IMR-90 (cell line): ENCODE measurements around the gene TMEM60. TPM values are rescaled to one million over a fixed set of nuclear protein-coding genes. Genes with fewer than 3 reads are reported as not detected.

Experiments
- ATAC-seq: fragments of 200-7000 bp; cut with Tn5 transposase; 2 replicates; pipeline ENCODE4 v1.9.1; 2020; ENCODE audit warnings: low read depth, mild to moderate bottlenecking, moderate library complexity
- BruUV-seq: library from RNA; stranded (reverse); fragments of 400-500 nt; replicated peaks from 2 replicates; lab custom pipeline; 2021; lab: Mats Ljungman, UMichigan
- CTCF ChIA-PET: fragments of 300-600 bp; formaldehyde crosslinking; extraction: SDS; loops from one replicate; lab custom pipeline; 2021; ENCODE audit warnings: antibody characterized with exemption; lab: Yijun Ruan, JAX
- POLR2A ChIA-PET: fragments of 300-600 bp; sonication (Branson Sonifier 250); formaldehyde crosslinking; loops from one replicate; lab custom pipeline; 2022; ENCODE audit warnings: antibody characterized with exemption; ENCODE audit not compliant: unreplicated experiment; lab: Charles Lee
- DNase-seq: peaks from one replicate; pipeline ENCODE4 v3.0.0; 2013
- H2AFZ ChIP-seq: replicated peaks from 2 replicates; pipeline ENCODE3; 2013; ENCODE audit warnings: low read length, mild to moderate bottlenecking; ENCODE audit not compliant: poor library complexity
- H2AK5ac ChIP-seq: 2 replicates; pipeline ENCODE4 v1.6.1; 2013; ENCODE audit warnings: low read depth, low read length, inconsistent platforms
- H2AK9ac ChIP-seq: replicated peaks from 2 replicates; pipeline ENCODE3; 2013; ENCODE audit warnings: mild to moderate bottlenecking, low read depth, low read length, moderate library complexity; ENCODE audit not compliant: poor library complexity
- H2BK120ac ChIP-seq: 2 replicates; pipeline ENCODE4 v1.6.1; 2013; ENCODE audit warnings: low read depth, low read length, inconsistent platforms
- H2BK15ac ChIP-seq: 3 replicates; pipeline ENCODE4 v1.6.1; 2013; ENCODE audit warnings: low read depth, low read length, inconsistent platforms
- H2BK20ac ChIP-seq: 2 replicates; pipeline ENCODE4 v1.6.1; 2013; ENCODE audit warnings: low read depth, mild to moderate bottlenecking, inconsistent platforms, low read length, moderate library complexity
- H2BK5ac ChIP-seq: 2 replicates; pipeline ENCODE4 v1.6.1; 2013; ENCODE audit warnings: mild to moderate bottlenecking, low read depth, low read length, inconsistent platforms; ENCODE audit not compliant: poor library complexity, severe bottlenecking
- H3K14ac ChIP-seq: replicated peaks from 2 replicates; pipeline ENCODE4 v1.6.1; 2013; ENCODE audit warnings: low read depth, low read length, inconsistent platforms
- H3K18ac ChIP-seq: 2 replicates; pipeline ENCODE4 v1.6.1; 2013; ENCODE audit warnings: low read depth, low read length, control low read depth
- H3K23ac ChIP-seq: 2 replicates; pipeline ENCODE4 v1.6.1; 2013; ENCODE audit warnings: low read depth, low read length, inconsistent platforms
- H3K27ac ChIP-seq: 2 replicates; pipeline ENCODE4 v1.5.1; 2013; ENCODE audit warnings: mild to moderate bottlenecking, control low read depth, low read length; ENCODE audit not compliant: insufficient read depth
- H3K27me3 ChIP-seq: 2 replicates; pipeline ENCODE4 v1.6.1; 2013; ENCODE audit warnings: low read length; ENCODE audit not compliant: control insufficient read depth, insufficient read depth
- H3K36me3 ChIP-seq: 2 replicates; pipeline ENCODE4 v1.6.1; 2013; ENCODE audit warnings: low read length, mixed read lengths; ENCODE audit not compliant: control insufficient read depth, insufficient read depth
- H3K4ac ChIP-seq: 2 replicates; pipeline ENCODE4 v1.6.1; 2013; ENCODE audit warnings: low read depth, low read length, inconsistent platforms
- H3K4me1 ChIP-seq: 2 replicates; pipeline ENCODE4 v1.6.1; 2013; ENCODE audit warnings: low read length, mixed read lengths; ENCODE audit not compliant: control insufficient read depth, insufficient read depth
- H3K4me2 ChIP-seq: 2 replicates; pipeline ENCODE4 v1.6.1; 2013; ENCODE audit warnings: low read depth, mild to moderate bottlenecking, control low read depth, low read length, moderate library complexity
- H3K4me3 ChIP-seq: 2 replicates; pipeline ENCODE4 v1.5.1; 2013; ENCODE audit warnings: low read depth, mild to moderate bottlenecking, control low read depth, low read length, moderate library complexity; ENCODE audit not compliant: insufficient read depth
- H3K56ac ChIP-seq: 2 replicates; pipeline ENCODE4 v1.6.1; 2013; ENCODE audit warnings: low read length, inconsistent platforms; ENCODE audit not compliant: insufficient read depth; ENCODE audit errors: extremely low read depth
- H3K79me1 ChIP-seq, 2 experiments: 2 replicates each; pipeline ENCODE4 v1.6.1; 2013; ENCODE audit warnings: low read length in 2 of 2, inconsistent platforms in 1 of 2, low read depth in 1 of 2
- H3K9ac ChIP-seq: 2 replicates; pipeline ENCODE4 v1.6.1; 2013; ENCODE audit warnings: low read depth, low read length, control low read depth
- H3K9me1 ChIP-seq: 2 replicates; pipeline ENCODE4 v1.6.1; 2013; ENCODE audit warnings: low read length, inconsistent platforms; ENCODE audit not compliant: insufficient read depth
- H3K9me3 ChIP-seq: 2 replicates; pipeline ENCODE4 v1.6.1; 2013; ENCODE audit warnings: low read length; ENCODE audit not compliant: control insufficient read depth, insufficient read depth
- H4K20me1 ChIP-seq: 2 replicates; pipeline ENCODE4 v1.6.1; 2013; ENCODE audit warnings: low read length, inconsistent platforms; ENCODE audit not compliant: insufficient read depth
- H4K5ac ChIP-seq: 2 replicates; pipeline ENCODE4 v1.6.1; 2013; ENCODE audit warnings: mild to moderate bottlenecking, low read depth, low read length, control low read depth
- H4K8ac ChIP-seq, 2 experiments: 2 replicates each; pipeline ENCODE4 v1.6.1; 2013; ENCODE audit warnings: low read depth in 2 of 2, low read length in 2 of 2, control low read depth in 1 of 2, inconsistent platforms in 1 of 2
- H4K91ac ChIP-seq: 2 replicates; pipeline ENCODE4 v1.6.1; 2013; ENCODE audit warnings: low read depth, low read length, inconsistent platforms; ENCODE audit not compliant: insufficient read depth
- BHLHE40 ChIP-seq: fragments of 150-350 bp; IDR thresholded peaks from 2 replicates; pipeline ENCODE4 v1.6.1; 2016; ENCODE audit warnings: mild to moderate bottlenecking, low read depth, low read length
- CEBPB ChIP-seq: IDR thresholded peaks from 2 replicates; pipeline ENCODE4 v1.6.1; 2012; ENCODE audit warnings: low read depth, low read length, improper control_type of control experiment
- CHD1 ChIP-seq: IDR thresholded peaks from 2 replicates; pipeline ENCODE4 v1.6.1; 2012; ENCODE audit warnings: low read depth, low read length, improper control_type of control experiment
- CTCF ChIP-seq: conservative IDR thresholded peaks from 2 replicates; pipeline ENCODE4 v1.5.1; 2012; ENCODE audit warnings: mild to moderate bottlenecking, low read depth, low read length, improper control_type of control experiment
- ELK1 ChIP-seq: fragments of 150-350 bp; IDR thresholded peaks from 2 replicates; pipeline ENCODE4 v1.6.1; 2016; ENCODE audit warnings: low read depth, mild to moderate bottlenecking, low read length, moderate library complexity, borderline replicate concordance
- FOS ChIP-seq: fragments of 150-350 bp; IDR thresholded peaks from 2 replicates; pipeline ENCODE4 v1.6.1; 2016; ENCODE audit warnings: low read depth, low read length
- MAFK ChIP-seq: IDR thresholded peaks from 2 replicates; pipeline ENCODE4 v1.6.1; 2012; ENCODE audit warnings: low read depth, low read length, improper control_type of control experiment
- MAZ ChIP-seq: IDR thresholded peaks from 2 replicates; pipeline ENCODE4 v1.6.1; 2012; ENCODE audit warnings: low read depth, mild to moderate bottlenecking, low read length, improper control_type of control experiment, moderate library complexity, borderline replicate concordance
- MXI1 ChIP-seq: IDR thresholded peaks from 2 replicates; pipeline ENCODE4 v1.6.1; 2012; ENCODE audit warnings: low read depth, mild to moderate bottlenecking, low read length, moderate library complexity, borderline replicate concordance
- NFE2L2 ChIP-seq: fragments of 150-350 bp; IDR thresholded peaks from 2 replicates; pipeline ENCODE4 v1.6.1; 2016; ENCODE audit warnings: low read depth, mild to moderate bottlenecking, low read length
- POLR2A ChIP-seq: IDR thresholded peaks from 2 replicates; pipeline ENCODE4 v1.6.1; 2012; ENCODE audit warnings: mild to moderate bottlenecking, low read depth, low read length
- RAD21 ChIP-seq: IDR thresholded peaks from 2 replicates; pipeline ENCODE4 v1.6.1; 2012; ENCODE audit warnings: low read length, improper control_type of control experiment
- RCOR1 ChIP-seq: IDR thresholded peaks from 2 replicates; pipeline ENCODE4 v1.6.1; 2012; ENCODE audit warnings: mild to moderate bottlenecking, low read length, improper control_type of control experiment; ENCODE audit not compliant: insufficient replicate concordance
- RFX5 ChIP-seq: IDR thresholded peaks from 2 replicates; pipeline ENCODE4 v1.8.0; 2012; ENCODE audit warnings: low read depth, mild to moderate bottlenecking, low read length, moderate library complexity
- SMC3 ChIP-seq: fragments of 150-350 bp; IDR thresholded peaks from 2 replicates; pipeline ENCODE4 v1.6.1; 2016; ENCODE audit warnings: low read depth, mild to moderate bottlenecking, antibody characterized with exemption, low read length, moderate library complexity
- USF2 ChIP-seq: fragments of 150-350 bp; IDR thresholded peaks from 2 replicates; pipeline ENCODE4 v1.6.1; 2017; ENCODE audit warnings: mild to moderate bottlenecking, antibody characterized with exemption, low read length, low read depth
- whole genome bisulfite sequencing, 2 experiments: methylation state at CpG; one replicate each; pipeline versions ENCODE4 v1.1.5 to v1.1.7; 2013; ENCODE audit warnings: missing lambda C conversion rate in 2 of 2; ENCODE audit not compliant: insufficient read length in 1 of 2; ENCODE audit errors: extremely low coverage in 2 of 2; 5-methylcytosine and 5-hydroxymethylcytosine counted together
- dilution Hi-C: fragments of 300-500 bp; cut with HindIII; formaldehyde crosslinking; loops from one replicate; pipeline ENCODE4 v1.14.3; 2018; ENCODE audit warnings: low sequenced_read_pairs; ENCODE audit not compliant: unreplicated experiment
- in situ Hi-C: fragments of 300-500 bp; cut with MboI; formaldehyde crosslinking; loops from 3 replicates; pipeline ENCODE4 v1.14.3; 2019; ENCODE audit warnings: low sequenced_read_pairs, inconsistent platforms, mixed read lengths
- intact Hi-C: fragments of 100-400 bp; cut with micrococcal nuclease; formaldehyde crosslinking; loops from 2 replicates; pipeline ENCODE4 v1.10.0; 2022
- polyA plus RNA-seq, 3 experiments: library from polyadenylated mRNA; depleted of rRNA; stranded (reverse); fragments of >200 nt; gene quantifications; 2 replicates each; pipeline ENCODE4 v1.2.3, GENCODE V29; 2012; ENCODE audit warnings: low replicate concordance in 1 of 3
- total RNA-seq: library from RNA; depleted of rRNA; stranded (reverse); fragments of >200 nt; gene quantifications from 2 replicates; pipeline ENCODE4 v1.2.3, GENCODE V29; 2012

The TMEM60 gene
- total and polyA plus RNA-seq, 2 of the 4 experiments (the other 2 are of a cell fraction), result 9.9 to 17.2 TPM

- Histone ChIP-seq H2AK5ac (peak overlapping the region; percentile 25; the same call in 1 of the 2 replicates), H4K20me1 (peaks cover 7% of the 10 kb centered on the region; the same call in 1 of the 2 replicates), H3K79me1 (peaks cover 19 to 52% of the 10 kb centered on the region in 2 experiments), H2BK5ac (peak overlapping the region; percentile 32), H4K5ac (no peak overlapping the region), H3K4ac (no peak overlapping the region; the same call in 1 of the 2 replicates), H4K91ac (no peak overlapping the region), H2BK15ac (no peak overlapping the region), H3K9me3 (no peaks in the 10 kb centered on the region), H2BK120ac (no peak overlapping the region), H3K18ac (no peak overlapping the region), H3K9me1 (peaks cover 6% of the 10 kb centered on the region), H3K4me3 (no peak overlapping the region), H3K4me1 (peaks cover 2% of the 10 kb centered on the region), H3K27me3 (no peaks in the 10 kb centered on the region), H3K56ac (no peak overlapping the region), H2AFZ (no peak overlapping the region), H3K14ac (peak overlapping the region; percentile 49), H4K8ac (no peak overlapping the region; a peak in 1 of 4 replicates), H3K4me2 (no peak overlapping the region; the same call in 1 of the 2 replicates), H2BK20ac (peak overlapping the region; percentile 16; the same call in 1 of the 2 replicates), H3K36me3 (peaks cover 3% of the 10 kb centered on the region), H3K23ac (peak overlapping the region; percentile 26; the same call in 1 of the 2 replicates), H2AK9ac (no peak overlapping the region), H3K27ac (no peak overlapping the region), H3K9ac (no peak overlapping the region)
- WGBS, 2 experiments, result no CpG with 5 or more reads among the region's 3 CpGs
- dilution Hi-C loops, result no loop called here
- BruUV-seq, result no TSS peak
- intact Hi-C loops, result no loop called here
- TF ChIP-seq FOS (no peak), CTCF (no peak), SMC3 (no peak), CEBPB (no peak), RCOR1 (no peak), RFX5 (no peak), RAD21 (no peak), MAZ (no peak), USF2 (no peak), NFE2L2 (no peak), MAFK (no peak), CHD1 (no peak), MXI1 (no peak), ELK1 (no peak), POLR2A (no peak), BHLHE40 (no peak)
- ATAC-seq (no peak), DNase-seq (no peak)
- POLR2A ChIA-PET, result no interaction called here
- CTCF ChIA-PET, result interaction anchor here (1.0 kb wide), 1 partner anchor 114 kb away, joined by 4 read pairs; no protein-coding TSS in a partner anchor
- in situ Hi-C loops, result no loop called here
Observed at GRCh38 chr7:77765481-77765880, 32.8 kb downstream of the TMEM60 start.
